Natural killer cell (primary cell): ENCODE results near the gene TMEM94. TPM values are rescaled to one million over a fixed set of nuclear protein-coding genes. Genes with fewer than 3 reads are reported as not detected.

Source experiments
- ATAC-seq, 3 donors: fragments of 150-1000 bp in 2 of 3; fragments of 200-7000 bp in 1 of 3; cut with Tn5 transposase; 1 replicate in 1 of 3; 2 replicates in 2 of 3; pipeline ENCODE4 v1.10.0; 2021; ENCODE audit warnings: mild to moderate bottlenecking in 2 of 3, moderate library complexity in 2 of 3
- DNase-seq, 2 donors: peaks; one replicate each; pipeline versions ENCODE4 v3.0.0 to v3.0.0-alpha.2; 2013 to 2021; ENCODE audit warnings: mixed read lengths in 1 of 2
- H3K27ac ChIP-seq: one replicate; pipeline ENCODE4 v1.5.1; 2013; ENCODE audit warnings: mild to moderate bottlenecking, low read length
- H3K27me3 ChIP-seq: one replicate; pipeline ENCODE4 v1.6.1; 2013; ENCODE audit warnings: low read length; ENCODE audit not compliant: control insufficient read depth, insufficient read depth
- H3K36me3 ChIP-seq: one replicate; pipeline ENCODE4 v1.6.1; 2013; ENCODE audit warnings: low read length; ENCODE audit not compliant: control insufficient read depth, insufficient read depth
- H3K4me1 ChIP-seq: one replicate; pipeline ENCODE4 v1.6.1; 2013; ENCODE audit warnings: low read length; ENCODE audit not compliant: control insufficient read depth, insufficient read depth
- H3K4me3 ChIP-seq: one replicate; pipeline ENCODE4 v1.5.1; 2013; ENCODE audit warnings: low read length
- H3K9me3 ChIP-seq: one replicate; pipeline ENCODE4 v1.6.1; 2013; ENCODE audit warnings: low read length; ENCODE audit not compliant: control insufficient read depth, insufficient read depth
- H3K27ac Mint-ChIP-seq, 2 donors: one replicate each; pipeline ENCODE4 v1.8.0; 2022; ENCODE audit warnings: mild to moderate bottlenecking in 2 of 2, mixed read lengths in 2 of 2, moderate library complexity in 1 of 2
- H3K27me3 Mint-ChIP-seq, 2 donors: one replicate each; pipeline ENCODE4 v1.8.0; 2022; ENCODE audit warnings: low read depth in 2 of 2, mixed read lengths in 2 of 2
- H3K36me3 Mint-ChIP-seq: one replicate; pipeline ENCODE4 v1.8.0; 2022; ENCODE audit warnings: mixed read lengths
- H3K4me1 Mint-ChIP-seq, 2 donors: one replicate each; pipeline ENCODE4 v1.8.0; 2022; ENCODE audit warnings: mixed read lengths in 2 of 2
- H3K4me3 Mint-ChIP-seq: one replicate; pipeline ENCODE4 v1.8.0; 2022; ENCODE audit warnings: mild to moderate bottlenecking, moderate library complexity, mixed read lengths
- H3K9me3 Mint-ChIP-seq, 2 donors: one replicate each; pipeline ENCODE4 v1.8.0; 2022; ENCODE audit warnings: mixed read lengths in 2 of 2
- CTCF ChIP-seq: fragments of 200-600 bp; IDR thresholded peaks from one replicate; pipeline ENCODE4 v1.8.0; 2022; ENCODE audit warnings: antibody characterized with exemption
- WGBS: methylation state at CpG from one replicate; pipeline ENCODE4 v1.1.7; 2013; ENCODE audit warnings: missing lambda C conversion rate; ENCODE audit not compliant: insufficient coverage; 5-methylcytosine and 5-hydroxymethylcytosine counted together
- intact Hi-C: fragments of 100-400 bp; cut with micrococcal nuclease; formaldehyde crosslinking; loops from one replicate; pipeline ENCODE4 v1.14.2; 2022
- total RNA-seq, 4 donors: library from RNA; stranded (reverse); fragments of 120-200 nt in 1 of 4; gene quantifications; one replicate each; pipeline versions ENCODE4 v1.2.3 to v1.2.4, GENCODE V29; 2013 to 2022

TMEM94 gene
- total RNA-seq, 3 donors from 2014 or later (not counting 1 experiment from before 2014, with no cell fraction given): 84.4 to 142 (median 104) TPM

- intact Hi-C loops: no loop called here
- no peak overlapping the region for H3K4me3 ChIP-seq
- no peak for DNase-seq
- no peak for TF ChIP-seq CTCF
- peaks cover 9% of the 10 kb centered on the region for H3K4me1 ChIP-seq
- H3K9me3 ChIP-seq: no peaks in the 10 kb centered on the region
- H3K4me1 Mint-ChIP-seq: peaks cover 23 to 24% of the 10 kb centered on the region in 2 donors
- WGBS: 94% methylated on average over 9 of the region's 9 CpGs
- no peaks in the 10 kb centered on the region for H3K36me3 ChIP-seq
- H3K4me3 Mint-ChIP-seq: no peak overlapping the region
- peaks cover 0 to 10% of the 10 kb centered on the region in 2 donors for H3K27me3 Mint-ChIP-seq
- H3K27me3 ChIP-seq: no peaks in the 10 kb centered on the region
- no peaks in the 10 kb centered on the region for H3K9me3 Mint-ChIP-seq
- H3K27ac ChIP-seq: no peak overlapping the region
- ATAC-seq: no peak
- H3K36me3 Mint-ChIP-seq: no peaks in the 10 kb centered on the region
- H3K27ac Mint-ChIP-seq: no peak overlapping the region
Measured at GRCh38 chr17:75416006-75416405, 40.4 kb upstream of the TMEM94 start.

- intact Hi-C loops: no loop called here
- no peak for ATAC-seq
Measured at GRCh38 chr17:75417054-75417580, 39.3 kb upstream of the TMEM94 start.

GRCh38 chr17:75418531-75418930 is 37.9 kb upstream of the TMEM94 start:
- 57% methylated on average over 5 of the region's 5 CpGs for WGBS
- TF ChIP-seq CTCF: no peak
- H3K27ac Mint-ChIP-seq: no peak overlapping the region
- intact Hi-C loops: no loop called here
- H3K4me1 Mint-ChIP-seq: no peaks in the 10 kb centered on the region
- H3K36me3 Mint-ChIP-seq: no peaks in the 10 kb centered on the region
- Histone ChIP-seq H3K36me3 (no peaks in the 10 kb centered on the region), H3K4me3 (no peak overlapping the region), H3K27me3 (no peaks in the 10 kb centered on the region), H3K9me3 (no peaks in the 10 kb centered on the region), H3K27ac (no peak overlapping the region), H3K4me1 (no peaks in the 10 kb centered on the region)
- H3K4me3 Mint-ChIP-seq: no peak overlapping the region
- DNase-seq (no peak), ATAC-seq (no peak)
- peaks cover 0 to 10% of the 10 kb centered on the region in 2 donors for H3K27me3 Mint-ChIP-seq
- H3K9me3 Mint-ChIP-seq: no peaks in the 10 kb centered on the region

More at GRCh38 chr17:75417054-75417580, 39.3 kb upstream of the TMEM94 start:
- H3K9me3 ChIP-seq: no peaks in the 10 kb centered on the region
- no peak overlapping the region for H3K4me3 Mint-ChIP-seq
- no peaks in the 10 kb centered on the region for H3K27me3 ChIP-seq
- H3K36me3 Mint-ChIP-seq: no peaks in the 10 kb centered on the region
- H3K4me1 Mint-ChIP-seq: peaks cover 12 to 13% of the 10 kb centered on the region in 2 donors
- H3K4me1 ChIP-seq: no peaks in the 10 kb centered on the region
- WGBS: 73% methylated on average over 8 of the region's 9 CpGs
- no peak overlapping the region for H3K27ac ChIP-seq
- no peaks in the 10 kb centered on the region for H3K9me3 Mint-ChIP-seq
- peaks cover 0 to 10% of the 10 kb centered on the region in 2 donors for H3K27me3 Mint-ChIP-seq
- H3K4me3 ChIP-seq: no peak overlapping the region
- no peak overlapping the region for H3K27ac Mint-ChIP-seq
- H3K36me3 ChIP-seq: no peaks in the 10 kb centered on the region
- DNase-seq: no peak
- TF ChIP-seq CTCF: no peak
